ENCODE data around the gene LCNL1. TPM values are rescaled to one million over a fixed set of nuclear protein-coding genes. Genes with fewer than 3 reads are reported as not detected.
A peak's percentile ranks its signal among the peaks of the same experiment; 100 is the strongest.

LCNL1 gene
- total RNA-seq, 5 donors from 2014 or later (not counting 1 experiment from before 2014, with no cell fraction given), result 0.29 to 2.2 (median 1.3) TPM

- no peaks in the 10 kb centered on the region for H3K27me3 ChIP-seq (replicated peaks in 1 of 2; ENCODE audit: control insufficient read depth in 2 of 2, extremely low read depth in 1 of 2, insufficient read depth in 2 of 2, low read length in 1 of 2)
- Mint-ChIP-seq H3K4me3 (peak overlapping the region in 1 of 3 donors; percentile 22), H3K36me3 (no peaks in the 10 kb centered on the region), H3K4me1 (peaks cover 22 to 60% (median 46%) of the 10 kb centered on the region in 3 donors), H3K27me3 (no peaks in the 10 kb centered on the region), H3K9me3 (no peaks in the 10 kb centered on the region), H3K27ac (peak overlapping the region; percentile 78 to 83)
- H3K27ac ChIP-seq (ENCODE audit: low read length), result no peak overlapping the region
- DNase-seq, result no peak
- H3K4me3 ChIP-seq (ENCODE audit: control insufficient read depth in 1 of 2, extremely low read depth in 1 of 2, low read length in 1 of 2), result no peak overlapping the region
- H3K9me3 ChIP-seq, result no peaks in the 10 kb centered on the region
- peaks cover 7 to 88% of the 10 kb centered on the region in 2 experiments for H3K4me1 ChIP-seq (ENCODE audit: control insufficient read depth in 1 of 2, extremely low read depth in 1 of 2, insufficient read depth in 2 of 2, low read length in 2 of 2)
- H3K36me3 ChIP-seq (ENCODE audit: control insufficient read depth in 2 of 2, extremely low read depth in 1 of 2, insufficient read depth in 1 of 2, low read length in 1 of 2), result no peaks in the 10 kb centered on the region
- CTCF ChIA-PET, result no interaction called here
- POLR2A ChIA-PET, result no interaction called here
- 80% methylated on average over 8 of the region's 11 CpGs for WGBS (ENCODE audit: insufficient coverage)
- no peak for ATAC-seq (replicated peaks in 1 of 4)
Measured at GRCh38 chr9:136962701-136963248, 20.0 kb upstream of the LCNL1 start.

GRCh38 chr9:136963341-136963740, 19.5 kb upstream of the LCNL1 start:
- H3K9me3 ChIP-seq, result no peaks in the 10 kb centered on the region
- Mint-ChIP-seq H3K36me3 (no peaks in the 10 kb centered on the region), H3K4me3 (peak overlapping the region in 1 of 3 donors; percentile 22), H3K27ac (peak overlapping the region; percentile 78 to 83), H3K4me1 (peaks cover 22 to 58% (median 43%) of the 10 kb centered on the region in 3 donors), H3K9me3 (no peaks in the 10 kb centered on the region), H3K27me3 (no peaks in the 10 kb centered on the region)
- H3K4me1 ChIP-seq (ENCODE audit: control insufficient read depth in 1 of 2, extremely low read depth in 1 of 2, insufficient read depth in 2 of 2, low read length in 2 of 2), result peaks cover 7 to 85% of the 10 kb centered on the region in 2 experiments
- H3K4me3 ChIP-seq (ENCODE audit: control insufficient read depth in 1 of 2, extremely low read depth in 1 of 2, low read length in 1 of 2), result no peak overlapping the region
- DNase-seq, result no peak
- WGBS (ENCODE audit: insufficient coverage), result 95% methylated on average over 10 of the region's 15 CpGs
- H3K27me3 ChIP-seq (replicated peaks in 1 of 2; ENCODE audit: control insufficient read depth in 2 of 2, extremely low read depth in 1 of 2, insufficient read depth in 2 of 2, low read length in 1 of 2), result no peaks in the 10 kb centered on the region
- ChIA-PET CTCF (no interaction called here), POLR2A (no interaction called here)
- H3K36me3 ChIP-seq (ENCODE audit: control insufficient read depth in 2 of 2, extremely low read depth in 1 of 2, insufficient read depth in 1 of 2, low read length in 1 of 2), result no peaks in the 10 kb centered on the region
- H3K27ac ChIP-seq (ENCODE audit: low read length), result no peak overlapping the region
- no peak for ATAC-seq (replicated peaks in 1 of 4)

GRCh38 chr9:136963751-136964150, 19.0 kb upstream of the LCNL1 start:
- Mint-ChIP-seq H3K4me1 (peaks cover 22 to 56% (median 43%) of the 10 kb centered on the region in 3 donors), H3K36me3 (no peaks in the 10 kb centered on the region), H3K9me3 (no peaks in the 10 kb centered on the region), H3K4me3 (no peak overlapping the region), H3K27ac (no peak overlapping the region), H3K27me3 (no peaks in the 10 kb centered on the region)
- H3K4me3 ChIP-seq (ENCODE audit: control insufficient read depth in 1 of 2, extremely low read depth in 1 of 2, low read length in 1 of 2), result no peak overlapping the region
- no peaks in the 10 kb centered on the region for H3K27me3 ChIP-seq (replicated peaks in 1 of 2; ENCODE audit: control insufficient read depth in 2 of 2, extremely low read depth in 1 of 2, insufficient read depth in 2 of 2, low read length in 1 of 2)
- WGBS (ENCODE audit: insufficient coverage), result 94% methylated on average over 5 of the region's 12 CpGs
- ChIA-PET CTCF (no interaction called here), POLR2A (no interaction called here)
- H3K9me3 ChIP-seq, result no peaks in the 10 kb centered on the region
- peaks cover 7 to 81% of the 10 kb centered on the region in 2 experiments for H3K4me1 ChIP-seq (ENCODE audit: control insufficient read depth in 1 of 2, extremely low read depth in 1 of 2, insufficient read depth in 2 of 2, low read length in 2 of 2)
- H3K36me3 ChIP-seq (ENCODE audit: control insufficient read depth in 2 of 2, extremely low read depth in 1 of 2, insufficient read depth in 1 of 2, low read length in 1 of 2), result no peaks in the 10 kb centered on the region
- peak overlapping the region; percentile 34 for H3K27ac ChIP-seq (ENCODE audit: low read length)
- DNase-seq (no peak), ATAC-seq (replicated peaks in 1 of 4) (no peak)

GRCh38 chr9:136964171-136964689, 18.6 kb upstream of the LCNL1 start:
- Histone ChIP-seq H3K4me1 (ENCODE audit: control insufficient read depth in 1 of 2, extremely low read depth in 1 of 2, insufficient read depth in 2 of 2, low read length in 2 of 2) (peaks cover 7 to 77% of the 10 kb centered on the region in 2 experiments), H3K9me3 (no peaks in the 10 kb centered on the region), H3K36me3 (ENCODE audit: control insufficient read depth in 2 of 2, extremely low read depth in 1 of 2, insufficient read depth in 1 of 2, low read length in 1 of 2) (no peaks in the 10 kb centered on the region), H3K27me3 (replicated peaks in 1 of 2; ENCODE audit: control insufficient read depth in 2 of 2, extremely low read depth in 1 of 2, insufficient read depth in 2 of 2, low read length in 1 of 2) (no peaks in the 10 kb centered on the region), H3K4me3 (ENCODE audit: control insufficient read depth in 1 of 2, extremely low read depth in 1 of 2, low read length in 1 of 2) (no peak overlapping the region), H3K27ac (ENCODE audit: low read length) (peak overlapping the region; percentile 52)
- no peak for ATAC-seq (replicated peaks in 1 of 4)
- 76% methylated on average over 13 of the region's 22 CpGs for WGBS (ENCODE audit: insufficient coverage)
- Mint-ChIP-seq H3K4me3 (peak overlapping the region in 1 of 3 donors; percentile 42), H3K27ac (peak overlapping the region in 1 of 2 donors; percentile 52), H3K36me3 (no peaks in the 10 kb centered on the region), H3K27me3 (no peaks in the 10 kb centered on the region), H3K4me1 (peaks cover 22 to 53% (median 43%) of the 10 kb centered on the region in 3 donors), H3K9me3 (no peaks in the 10 kb centered on the region)
- CTCF ChIA-PET, result no interaction called here
- POLR2A ChIA-PET, result no interaction called here
- no peak for DNase-seq

- 74% methylated on average over 16 of the region's 26 CpGs for WGBS (ENCODE audit: insufficient coverage)
Measured at GRCh38 chr9:136964833-136965422, 17.9 kb upstream of the LCNL1 start.

GRCh38 chr9:136965771-136966484, 16.9 kb upstream of the LCNL1 start:
- ChIA-PET CTCF (interaction anchor here in 1 of 2 donors (0.6 kb wide), 2 partner anchors 178 to 258 kb away, joined by 3 to 7 read pairs; no protein-coding TSS in a partner anchor), POLR2A (interaction anchor here in 1 of 2 donors (0.6 kb wide), 2 partner anchors 42 to 44 kb away, joined by 3 read pairs; no protein-coding TSS in a partner anchor)
- H3K27me3 ChIP-seq (replicated peaks in 1 of 2; ENCODE audit: control insufficient read depth in 2 of 2, extremely low read depth in 1 of 2, insufficient read depth in 2 of 2, low read length in 1 of 2), result no peaks in the 10 kb centered on the region
- H3K27ac Mint-ChIP-seq, result peak overlapping the region; percentile 42 to 87
- DNase-seq (peak in 9 of 35 experiments; percentile 27 to 75 (median 39)), ATAC-seq (replicated peaks in 1 of 4) (peak; percentile 39 to 73 (median 50))
- peak overlapping the region; percentile 16 to 29 for H3K4me3 ChIP-seq (ENCODE audit: control insufficient read depth in 1 of 2, extremely low read depth in 1 of 2, low read length in 1 of 2)
- H3K4me1 ChIP-seq (ENCODE audit: control insufficient read depth in 1 of 2, extremely low read depth in 1 of 2, insufficient read depth in 2 of 2, low read length in 2 of 2), result peaks cover 6 to 68% of the 10 kb centered on the region in 2 experiments
- H3K36me3 ChIP-seq (ENCODE audit: control insufficient read depth in 2 of 2, extremely low read depth in 1 of 2, insufficient read depth in 1 of 2, low read length in 1 of 2), result no peaks in the 10 kb centered on the region
- 9% methylated on average over 15 of the region's 23 CpGs for WGBS (ENCODE audit: insufficient coverage)
- no peaks in the 10 kb centered on the region for H3K9me3 Mint-ChIP-seq
- H3K27ac ChIP-seq (ENCODE audit: low read length), result peak overlapping the region; percentile 65
- peak overlapping the region; percentile 34 to 78 (median 69) for H3K4me3 Mint-ChIP-seq
- no peaks in the 10 kb centered on the region for H3K36me3 Mint-ChIP-seq
- H3K4me1 Mint-ChIP-seq, result peaks cover 12 to 43% (median 32%) of the 10 kb centered on the region in 3 donors
- no peaks in the 10 kb centered on the region for H3K9me3 ChIP-seq
- no peaks in the 10 kb centered on the region for H3K27me3 Mint-ChIP-seq

More at GRCh38 chr9:136964833-136965422, 17.9 kb upstream of the LCNL1 start:
- ATAC-seq (replicated peaks in 1 of 4) (no peak), DNase-seq (no peak)
- Histone ChIP-seq H3K4me1 (ENCODE audit: control insufficient read depth in 1 of 2, extremely low read depth in 1 of 2, insufficient read depth in 2 of 2, low read length in 2 of 2) (peaks cover 7 to 70% of the 10 kb centered on the region in 2 experiments), H3K4me3 (ENCODE audit: control insufficient read depth in 1 of 2, extremely low read depth in 1 of 2, low read length in 1 of 2) (no peak overlapping the region), H3K27me3 (replicated peaks in 1 of 2; ENCODE audit: control insufficient read depth in 2 of 2, extremely low read depth in 1 of 2, insufficient read depth in 2 of 2, low read length in 1 of 2) (no peaks in the 10 kb centered on the region), H3K27ac (ENCODE audit: low read length) (peak overlapping the region; percentile 65), H3K9me3 (no peaks in the 10 kb centered on the region), H3K36me3 (ENCODE audit: control insufficient read depth in 2 of 2, extremely low read depth in 1 of 2, insufficient read depth in 1 of 2, low read length in 1 of 2) (no peaks in the 10 kb centered on the region)
- Mint-ChIP-seq H3K4me3 (peak overlapping the region in 1 of 3 donors; percentile 42), H3K9me3 (no peaks in the 10 kb centered on the region), H3K4me1 (peaks cover 21 to 52% (median 41%) of the 10 kb centered on the region in 3 donors), H3K27me3 (no peaks in the 10 kb centered on the region), H3K36me3 (no peaks in the 10 kb centered on the region), H3K27ac (peak overlapping the region; percentile 25 to 73)
- ChIA-PET CTCF (no interaction called here), POLR2A (no interaction called here)

Data from T-cell (primary cell).